Activated CD8-positive, alpha-beta memory T cell treated with anti-CD3 and anti-CD28 coated beads for 48 hours (primary cell): ENCODE measurements around the gene SORBS1.

Source experiments
- DNase-seq, 3 experiments: peaks; one replicate each; pipeline ENCODE4 v3.0.0-alpha.2; 2020; ENCODE audit warnings: low read depth in 2 of 3, low spot score in 2 of 3

The SORBS1 gene

DNA sequence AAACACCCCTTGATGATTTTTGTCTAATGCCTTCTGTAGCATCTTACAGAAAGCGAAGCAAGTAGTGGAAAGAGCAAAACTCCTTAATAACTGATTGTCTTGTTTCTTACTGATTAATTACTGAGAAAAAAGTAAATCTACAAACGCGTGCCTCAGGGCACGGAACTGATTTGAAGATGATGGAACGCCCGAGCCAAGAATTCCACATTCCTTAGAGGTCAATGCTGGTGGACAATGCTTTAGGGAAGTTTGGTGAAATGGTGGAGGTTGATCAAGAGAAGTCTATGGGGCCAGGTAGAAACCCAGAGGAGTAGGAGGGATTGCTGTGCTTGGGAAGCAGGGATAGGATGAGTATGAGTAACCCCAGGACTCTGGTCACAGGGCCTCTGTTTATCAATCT is 5.0 kb upstream of the SORBS1 start:
- no peak for DNase-seq

- DNase-seq: no peak
Measured at GRCh38 chr10:95565336-95565735, 4.2 kb upstream of the SORBS1 start.

GRCh38 chr10:95564291-95564690 is 3.1 kb upstream of the SORBS1 start:
- DNase-seq: no peak

GRCh38 chr10:95562341-95562965 is 1.3 kb upstream of the SORBS1 start:
- no peak for DNase-seq

DNA sequence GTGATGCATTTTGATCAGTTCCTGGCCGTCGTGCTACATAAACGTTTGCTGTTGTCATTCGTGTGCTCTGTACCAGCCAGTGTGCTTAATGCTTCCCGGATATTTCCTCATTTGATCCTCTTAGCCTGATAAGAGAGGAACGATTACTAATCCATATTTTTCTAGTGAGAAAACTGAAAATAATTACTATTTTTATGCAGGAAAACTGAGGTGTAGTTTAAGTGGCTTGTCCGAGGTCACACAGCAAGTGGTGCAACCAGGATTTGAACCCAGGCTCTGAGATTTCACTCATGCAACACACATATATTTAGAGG is 650 bp upstream of the SORBS1 start:
- no peak for DNase-seq

- DNase-seq: peak in 1 of 3 experiments; percentile 6
Measured at GRCh38 chr10:95560278-95561176, 644 bp downstream of the SORBS1 start.

DNA sequence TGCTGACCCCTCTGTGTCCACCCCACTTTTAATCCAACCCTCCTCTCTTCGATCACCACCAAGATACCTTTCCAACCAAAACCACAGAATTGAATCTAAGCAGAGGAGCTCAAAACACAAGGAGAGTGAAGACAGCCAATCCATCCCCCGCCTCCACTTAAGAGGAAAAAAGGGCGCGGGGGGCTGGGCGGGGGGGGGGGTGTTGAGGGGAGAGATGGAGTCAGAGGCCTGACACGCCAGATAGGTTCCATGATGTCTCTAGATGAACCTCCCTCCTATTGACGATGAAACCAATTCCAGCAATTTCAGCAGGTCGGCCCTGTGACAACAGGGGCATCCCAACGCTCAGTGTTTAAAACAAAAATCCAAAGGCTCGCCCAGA is 1.3 kb downstream of the SORBS1 start:
- no peak for DNase-seq

DNA sequence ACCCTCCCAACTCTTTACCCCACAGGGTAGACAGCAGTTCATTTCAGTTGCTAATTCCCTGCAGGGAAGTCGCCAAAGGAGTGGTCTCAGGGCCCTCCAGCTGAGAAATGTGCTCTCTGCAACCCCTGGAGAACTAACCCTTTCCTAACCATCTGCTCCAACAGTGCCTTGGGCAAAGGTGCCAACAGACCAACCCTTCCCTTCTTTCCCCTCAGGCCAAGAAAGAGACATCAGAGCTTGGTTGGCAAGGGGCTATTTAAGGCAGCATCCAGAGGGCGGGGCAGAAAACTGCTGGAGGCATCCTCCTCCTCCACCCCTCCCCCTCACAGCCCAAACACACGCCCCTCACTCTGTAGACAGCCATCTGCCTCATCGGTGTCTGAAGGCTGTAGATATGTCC is 1.7 kb downstream of the SORBS1 start:
- DNase-seq: no peak

GRCh38 chr10:95558593-95559320 is 2.4 kb downstream of the SORBS1 start:
- DNase-seq: no peak

GRCh38 chr10:95556994-95557767 is 4.0 kb downstream of the SORBS1 start:
- no peak for DNase-seq

DNA sequence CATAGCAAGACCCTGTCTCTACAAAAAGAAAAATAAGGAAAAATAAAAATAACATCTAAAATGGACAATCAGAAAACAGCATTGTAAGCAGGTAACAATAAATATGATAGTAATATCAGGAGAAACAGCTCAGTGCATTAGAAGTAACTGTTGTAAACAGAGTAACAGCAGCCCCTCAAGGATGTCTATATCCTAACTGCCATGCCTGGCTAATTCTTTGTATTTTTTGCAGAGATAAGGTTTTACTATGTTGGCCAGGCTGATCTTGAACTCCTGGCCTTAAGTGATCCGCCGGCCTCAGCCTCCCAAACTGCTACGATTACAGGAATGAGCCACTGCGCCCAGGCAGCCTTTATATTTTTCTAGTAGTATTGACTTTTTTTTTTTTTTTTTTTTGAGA is 7.5 kb downstream of the SORBS1 start:
- no peak for DNase-seq

DNA sequence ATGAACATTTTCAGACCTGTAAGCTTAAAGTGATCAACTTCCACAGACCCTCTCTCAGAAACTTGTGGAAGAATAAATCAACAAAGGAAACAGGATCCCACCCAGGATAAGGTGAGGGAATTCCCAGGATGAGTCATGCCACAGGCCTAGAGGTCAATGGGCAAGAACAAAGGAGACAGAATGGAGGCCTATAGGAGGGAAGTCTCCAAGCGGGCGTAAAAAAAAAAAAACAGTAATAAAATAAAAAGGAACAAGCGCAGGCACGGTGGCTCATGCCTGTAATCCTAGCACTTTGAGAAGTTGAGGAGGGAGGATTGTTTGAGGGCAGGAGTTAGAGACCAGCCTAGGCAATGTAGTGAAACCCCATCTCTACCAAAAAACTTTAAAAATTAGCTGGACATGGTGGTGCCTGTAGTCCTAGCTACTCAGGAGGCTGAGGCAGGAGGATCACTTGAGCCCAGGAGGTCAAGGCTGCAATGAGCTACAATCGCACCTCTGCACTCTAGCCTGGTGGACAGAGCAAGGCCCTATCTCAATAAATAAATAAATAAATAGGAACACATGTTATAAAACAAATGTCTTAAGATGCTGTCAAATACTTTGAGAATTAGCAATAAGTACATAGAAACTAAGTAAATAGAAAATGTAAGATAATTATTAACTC is 8.4 kb downstream of the SORBS1 start:
- DNase-seq: no peak

GRCh38 chr10:95550073-95550672 is 11.0 kb downstream of the SORBS1 start:
- no peak for DNase-seq

GRCh38 chr10:95547791-95548435 is 13.3 kb downstream of the SORBS1 start:
- DNase-seq: no peak

DNA sequence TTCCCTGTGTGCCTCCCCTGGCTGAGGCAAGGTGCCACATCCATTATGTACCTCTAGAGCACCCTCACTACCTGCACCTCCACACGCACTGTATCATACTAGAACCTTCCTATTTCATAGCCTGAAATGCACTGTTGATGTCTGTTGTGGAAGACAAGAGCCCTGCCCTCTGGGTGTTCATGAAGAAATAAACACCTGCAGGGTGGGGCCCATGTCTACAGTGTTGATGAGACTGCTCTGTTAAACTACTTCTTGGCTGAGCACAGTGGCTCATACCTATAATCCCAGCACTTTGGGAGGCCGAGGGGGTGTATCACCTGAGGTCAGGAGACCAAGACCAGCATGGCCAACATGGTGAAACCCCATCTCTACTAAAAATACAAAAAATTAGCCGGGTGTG is 14.0 kb downstream of the SORBS1 start:
- DNase-seq: no peak

DNA sequence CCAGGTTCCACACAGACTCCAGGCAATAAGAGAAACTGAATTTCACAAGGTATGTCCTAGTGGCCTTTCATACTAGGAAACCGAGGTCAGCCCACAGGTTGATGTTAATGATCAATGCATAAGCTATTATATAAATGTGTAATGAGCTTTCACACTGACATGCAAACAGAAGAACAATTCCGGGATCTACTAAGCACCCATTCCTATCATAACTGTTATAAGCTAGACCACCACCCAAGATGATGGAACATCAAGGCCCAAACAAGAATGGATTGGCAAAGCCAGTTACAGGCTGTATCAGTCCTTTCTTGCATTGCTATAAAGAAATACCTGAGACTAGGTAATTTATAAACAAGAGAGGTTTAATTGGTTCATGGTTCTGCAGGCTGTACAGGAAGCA is 15.2 kb downstream of the SORBS1 start:
- no peak for DNase-seq

DNA sequence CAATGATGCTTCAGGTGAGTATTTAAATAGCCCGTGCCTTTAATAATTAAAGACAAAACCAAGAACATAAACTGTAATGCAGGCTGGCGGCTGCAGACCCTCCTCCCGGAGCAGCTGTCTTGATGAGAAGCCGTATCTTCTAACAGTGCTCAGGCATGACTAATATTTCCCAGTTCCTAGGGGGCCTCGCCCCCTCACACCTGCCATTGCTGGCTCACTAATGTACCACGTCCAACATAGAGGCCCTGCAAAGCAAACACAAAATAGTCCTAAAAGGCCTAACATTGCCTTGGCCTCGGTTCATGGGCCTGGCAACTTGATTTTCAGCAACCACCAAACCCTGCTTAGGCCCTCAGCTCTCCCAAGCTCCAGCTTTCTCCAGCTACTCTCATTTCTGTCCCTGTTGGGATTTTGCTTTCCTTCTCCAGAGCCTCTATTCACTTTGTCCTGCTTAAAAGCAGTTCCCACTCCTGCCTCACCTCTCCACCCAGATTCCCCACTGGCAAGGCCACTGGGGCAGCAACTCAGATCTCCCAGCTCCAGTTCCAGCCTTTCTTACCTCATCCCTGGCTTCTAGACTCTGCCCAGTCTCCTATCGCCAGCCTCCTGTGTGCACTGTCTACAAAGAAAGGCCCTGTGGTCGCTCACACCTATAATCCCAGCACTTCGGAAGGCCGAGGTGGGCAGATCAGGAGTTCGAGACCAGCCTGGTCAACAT is 16.2 kb downstream of the SORBS1 start:
- DNase-seq: no peak

DNA sequence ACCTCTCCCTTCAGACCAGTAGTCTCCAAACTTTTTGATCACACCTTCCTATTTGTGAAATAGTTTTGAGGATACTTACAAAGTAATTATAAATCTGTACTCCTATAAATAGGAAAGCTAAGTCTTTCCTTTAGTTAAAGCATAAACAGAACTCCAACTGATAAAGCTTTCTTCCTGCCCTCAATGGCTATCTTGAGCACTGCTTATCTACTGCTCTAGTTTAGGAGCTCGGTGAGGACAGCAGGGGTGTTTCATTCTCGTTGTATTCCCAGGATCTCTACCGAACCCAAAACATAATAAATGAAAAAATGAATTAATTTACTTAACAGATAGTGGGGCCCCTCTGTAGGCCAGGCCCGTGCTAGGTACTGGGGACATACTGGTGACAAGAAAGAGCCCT is 17.7 kb downstream of the SORBS1 start:
- no peak for DNase-seq

GRCh38 chr10:95542761-95543160 is 18.4 kb downstream of the SORBS1 start:
- DNase-seq: no peak
